Tibial nerve (tissue), 4 donors: ENCODE results near the gene PCBD2.

Source experiments
- CTCF ChIP-seq, 5 experiments: fragments of 200-600 bp in 3 of 5; fragments of 450-650 bp in 2 of 5; sonication (generic) in 3 of 5; IDR thresholded peaks; one replicate each; pipeline ENCODE4 v1.5.1; 2016 to 2019; ENCODE audit warnings: antibody characterized with exemption in 5 of 5, mild to moderate bottlenecking in 3 of 5, moderate library complexity in 2 of 5
- EP300 ChIP-seq, 2 donors: sonication (generic); formaldehyde crosslinking; IDR thresholded peaks; one replicate each; pipeline ENCODE4 v1.6.1; 2017; ENCODE audit warnings: antibody characterized with exemption in 2 of 2, mild to moderate bottlenecking in 1 of 2
- POLR2A ChIP-seq, 2 donors: fragments of 450-650 bp; IDR thresholded peaks; one replicate each; pipeline ENCODE4 v1.6.1; 2017; ENCODE audit warnings: antibody characterized with exemption in 2 of 2, mild to moderate bottlenecking in 2 of 2, moderate library complexity in 2 of 2

- TF ChIP-seq CTCF (IDR thresholded peaks at IDR 0.05) (no peak), POLR2A (IDR thresholded peaks at IDR 0.05) (no peak), EP300 (IDR thresholded peaks at IDR 0.05) (no peak)
Measured at GRCh38 chr5:134975078-134975715, 70.3 kb downstream of the PCBD2 start.
